Activated CD8-positive, alpha-beta memory T cell treated with anti-CD3 and anti-CD28 coated beads for 1 hour (primary cell): ENCODE measurements around the gene SPEM2.

Experiments
- DNase-seq, 2 donors: peaks; one replicate each; pipeline ENCODE4 v3.0.0-alpha.2; 2020; ENCODE audit warnings: low read depth in 1 of 2; ENCODE audit errors: extremely low read depth in 1 of 2

SPEM2 gene

GRCh38 chr17:7419819-7420610, 5.4 kb upstream of the SPEM2 start, which contains the start of gene SPEM1:
TSS of gene SPEM1 (plus strand) at chr17:7420324. CDS start at chr17:7420385, 61 bp downstream.
- DNase-seq, result no peak

- DNase-seq, result no peak
These were observed 4.2 kb upstream of the SPEM2 start for GRCh38 chr17:7421186-7421585.

DNA sequence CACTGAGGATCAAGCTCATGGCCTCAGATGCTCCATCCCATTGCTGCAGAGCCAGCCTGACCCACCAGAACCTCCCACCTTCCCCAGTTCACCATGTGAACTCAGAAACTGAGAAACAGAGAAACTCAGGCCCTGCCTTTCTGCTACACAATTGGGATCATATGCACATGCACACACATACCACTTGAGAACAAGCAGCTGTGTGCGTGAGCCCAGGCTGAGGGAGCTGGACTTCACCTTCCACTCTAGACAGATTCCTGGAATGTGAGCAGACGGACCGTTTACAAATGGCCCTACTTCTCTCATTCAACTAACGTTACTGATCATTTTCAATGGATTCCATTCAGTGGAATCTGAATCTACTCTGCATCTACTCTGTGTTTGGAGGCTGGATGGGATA, 1.7 kb upstream of the SPEM2 start:
- no peak for DNase-seq

- no peak for DNase-seq
These were observed 340 bp downstream of the SPEM2 start for GRCh38 chr17:7425756-7426155.

- DNase-seq, result no peak
These were observed 917 bp downstream of the SPEM2 start for GRCh38 chr17:7426203-7426863.

DNA sequence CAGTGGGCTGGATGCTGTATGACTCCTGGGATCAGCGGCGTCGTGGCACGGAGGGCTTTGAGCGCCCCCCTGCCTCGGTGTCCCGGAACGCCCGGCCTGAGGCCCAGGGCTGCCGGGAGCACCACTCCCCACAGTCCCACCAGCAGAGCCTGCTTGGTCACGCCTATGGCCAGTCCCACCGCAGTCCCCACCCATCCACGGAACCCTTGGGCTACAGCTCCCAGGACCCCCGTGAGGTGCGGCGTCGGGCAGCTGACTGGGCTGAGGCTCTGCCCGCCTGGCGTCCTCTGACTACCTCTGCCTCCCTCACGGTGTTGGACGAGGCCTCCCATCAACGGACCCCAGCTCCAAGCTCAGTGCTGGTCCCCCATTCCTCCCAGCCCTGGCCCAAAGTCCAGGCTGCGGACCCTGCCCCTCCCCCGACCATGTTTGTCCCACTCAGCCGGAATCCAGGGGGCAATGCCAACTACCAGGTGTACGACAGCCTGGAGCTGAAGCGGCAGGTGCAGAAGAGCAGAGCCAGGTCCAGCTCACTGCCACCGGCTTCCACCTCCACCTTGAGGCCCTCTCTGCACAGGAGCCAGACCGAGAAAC, 1.6 kb downstream of the SPEM2 start:
- no peak for DNase-seq

GRCh38 chr17:7427549-7427948, 2.1 kb downstream of the SPEM2 start:
- no peak for DNase-seq

GRCh38 chr17:7428557-7428956, 3.1 kb downstream of the SPEM2 start, which contains the start of gene SPEM3:
TSS of gene SPEM3 (plus strand) at chr17:7428857. CDS start at chr17:7428903, 46 bp downstream.
- no peak for DNase-seq

DNA sequence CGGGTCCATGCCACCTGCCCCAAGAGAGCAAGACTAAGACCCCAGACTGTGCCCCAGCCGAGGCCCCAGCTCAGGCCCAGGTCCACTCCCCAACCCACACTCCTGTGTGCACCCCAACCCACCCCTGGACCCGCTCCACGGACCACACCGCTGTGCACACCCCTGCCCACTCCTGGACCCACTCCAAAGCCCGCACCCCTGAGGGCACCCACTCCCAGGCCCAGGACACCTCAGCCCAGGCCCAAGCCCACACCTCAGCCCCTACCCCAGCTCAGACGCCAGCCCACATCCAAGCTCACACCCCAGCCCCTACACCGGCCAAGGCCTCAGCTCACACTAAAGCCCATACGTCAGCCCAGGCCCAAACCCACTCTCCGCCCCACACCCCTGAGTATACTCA, 4.3 kb downstream of the SPEM2 start:
- DNase-seq, result no peak

DNA sequence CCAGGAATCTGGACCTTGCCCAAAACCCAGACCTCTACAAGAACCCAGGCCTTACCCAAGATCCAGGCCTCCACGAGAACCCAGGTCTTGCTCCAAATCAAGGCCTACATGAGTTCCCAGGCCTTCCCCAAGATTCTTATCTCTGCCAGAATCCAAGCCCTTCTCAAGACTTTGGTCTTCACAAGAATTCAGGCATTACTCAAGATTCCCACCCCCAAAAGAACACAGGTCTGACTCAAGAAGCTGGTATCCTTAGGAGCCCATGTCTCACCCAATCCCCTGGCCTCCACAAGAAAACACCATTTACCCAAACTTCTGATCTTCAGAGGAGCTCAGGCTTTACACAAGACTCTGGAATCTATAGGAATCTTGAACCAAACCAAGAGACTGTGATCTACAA, 5.8 kb downstream of the SPEM2 start:
- no peak for DNase-seq

GRCh38 chr17:7432296-7432695, 6.9 kb downstream of the SPEM2 start:
- no peak for DNase-seq

DNA sequence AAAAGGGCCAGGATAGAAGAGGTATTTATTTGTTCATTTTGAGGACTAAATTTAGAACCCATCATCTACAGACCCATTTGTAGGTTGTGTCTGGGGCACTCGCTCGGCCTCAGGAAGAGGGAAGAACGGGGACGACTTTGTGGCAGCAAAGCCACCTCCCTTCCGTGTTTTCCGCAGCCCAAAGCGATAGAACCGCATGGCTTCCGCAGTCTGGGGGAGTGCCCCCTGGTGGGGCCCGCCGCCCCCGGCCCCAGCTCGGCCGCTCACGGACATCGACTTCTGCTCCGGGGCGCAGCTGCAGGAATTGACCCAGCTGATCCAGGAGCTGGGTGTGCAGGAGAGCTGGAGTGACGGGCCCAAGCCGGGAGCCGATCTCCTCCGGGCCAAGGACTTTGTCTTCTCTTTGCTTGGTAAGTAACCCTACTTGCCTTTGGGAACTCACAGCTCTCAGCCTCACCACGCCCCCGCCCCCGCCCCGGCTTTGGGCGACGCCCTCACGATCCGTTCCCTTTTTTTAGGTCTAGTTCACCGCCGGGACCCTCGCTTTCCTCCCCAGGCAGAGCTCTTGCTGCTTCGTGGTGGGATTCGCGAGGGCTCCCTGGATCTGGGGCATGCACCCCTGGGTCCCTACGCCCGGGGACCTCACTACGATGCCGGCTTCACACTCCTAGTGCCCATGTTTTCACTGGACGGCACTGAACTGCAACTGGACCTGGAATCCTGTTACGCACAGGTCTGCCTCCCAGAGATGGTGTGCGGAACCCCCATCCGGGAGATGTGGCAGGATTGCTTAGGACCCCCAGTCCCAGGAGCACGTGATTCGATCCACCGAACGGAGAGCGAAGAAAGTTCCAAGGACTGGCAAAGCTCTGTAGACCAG, 10.5 kb downstream of the SPEM2 start:
- DNase-seq, result peak in 1 of 2 donors; percentile 38

DNA sequence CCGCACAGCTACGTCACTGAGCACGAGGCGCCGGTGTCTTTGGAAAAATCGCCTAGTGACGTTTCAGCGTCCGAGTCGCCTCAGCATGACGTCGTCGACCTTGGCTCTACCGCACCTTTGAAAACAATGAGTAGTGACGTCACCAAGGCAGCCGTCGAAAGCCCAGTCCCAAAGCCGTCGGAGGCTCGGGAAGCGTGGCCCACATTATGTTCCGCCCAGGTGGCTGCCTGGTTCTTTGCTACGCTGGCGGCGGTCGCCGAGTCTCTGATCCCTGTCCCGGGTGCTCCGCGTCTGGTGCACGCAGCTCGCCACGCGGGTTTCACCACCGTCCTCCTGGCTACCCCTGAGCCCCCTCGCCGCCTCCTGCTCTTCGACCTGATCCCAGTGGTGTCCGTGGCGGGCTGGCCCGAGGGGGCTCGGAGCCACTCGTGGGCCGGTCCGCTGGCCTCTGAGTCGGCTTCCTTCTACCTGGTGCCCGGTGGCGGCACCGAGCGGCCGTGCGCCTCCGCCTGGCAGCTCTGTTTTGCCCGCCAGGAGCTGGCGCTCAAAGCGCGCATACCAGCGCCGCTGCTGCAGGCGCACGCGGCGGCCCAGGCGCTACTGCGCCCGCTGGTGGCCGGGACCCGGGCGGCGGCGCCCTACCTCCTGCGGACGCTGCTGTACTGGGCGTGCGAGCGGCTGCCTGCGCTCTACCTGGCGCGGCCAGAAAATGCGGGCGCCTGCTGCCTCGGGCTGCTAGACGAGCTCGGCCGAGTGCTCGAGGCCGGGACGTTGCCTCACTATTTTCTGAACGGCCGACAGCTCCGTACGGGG, 11.3 kb downstream of the SPEM2 start:
- peak; percentile 55 to 72 for DNase-seq

GRCh38 chr17:7437369-7437863, 12.0 kb downstream of the SPEM2 start:
- no peak for DNase-seq

DNA sequence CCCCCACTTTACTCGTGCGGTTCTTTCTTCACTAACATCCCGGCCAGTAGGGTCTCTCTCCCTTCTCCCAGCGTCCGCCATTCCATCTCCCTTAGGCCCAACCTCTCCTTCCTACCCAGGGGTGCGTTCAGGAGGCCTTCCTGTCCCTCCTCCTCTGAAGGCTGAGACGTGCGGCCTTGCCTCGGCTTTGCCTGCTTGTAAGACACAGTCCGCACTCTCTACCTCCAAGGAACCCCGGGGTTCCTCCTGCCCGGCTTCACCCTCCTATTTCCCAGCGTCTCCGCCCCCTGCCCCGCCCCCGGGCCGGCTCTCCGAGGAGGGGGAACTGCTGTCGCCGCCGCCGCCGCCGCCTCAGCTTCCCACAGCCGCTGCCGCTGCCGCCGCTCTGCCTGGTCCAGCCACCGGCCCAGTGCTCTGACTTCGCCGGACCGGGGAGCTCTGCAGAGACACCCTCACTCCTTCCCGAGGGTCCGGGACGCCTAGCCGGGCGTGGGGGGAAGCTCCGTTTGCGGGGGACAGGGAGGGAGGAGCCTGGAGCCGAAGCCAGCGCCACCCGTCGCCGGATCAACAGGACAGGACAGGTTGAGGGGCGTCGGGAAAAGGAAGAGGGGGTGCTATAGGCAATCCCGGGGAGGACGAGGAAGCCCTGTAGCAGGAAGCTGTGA, 12.7 kb downstream of the SPEM2 start:
- peak in 1 of 2 donors; percentile 43 for DNase-seq

DNA sequence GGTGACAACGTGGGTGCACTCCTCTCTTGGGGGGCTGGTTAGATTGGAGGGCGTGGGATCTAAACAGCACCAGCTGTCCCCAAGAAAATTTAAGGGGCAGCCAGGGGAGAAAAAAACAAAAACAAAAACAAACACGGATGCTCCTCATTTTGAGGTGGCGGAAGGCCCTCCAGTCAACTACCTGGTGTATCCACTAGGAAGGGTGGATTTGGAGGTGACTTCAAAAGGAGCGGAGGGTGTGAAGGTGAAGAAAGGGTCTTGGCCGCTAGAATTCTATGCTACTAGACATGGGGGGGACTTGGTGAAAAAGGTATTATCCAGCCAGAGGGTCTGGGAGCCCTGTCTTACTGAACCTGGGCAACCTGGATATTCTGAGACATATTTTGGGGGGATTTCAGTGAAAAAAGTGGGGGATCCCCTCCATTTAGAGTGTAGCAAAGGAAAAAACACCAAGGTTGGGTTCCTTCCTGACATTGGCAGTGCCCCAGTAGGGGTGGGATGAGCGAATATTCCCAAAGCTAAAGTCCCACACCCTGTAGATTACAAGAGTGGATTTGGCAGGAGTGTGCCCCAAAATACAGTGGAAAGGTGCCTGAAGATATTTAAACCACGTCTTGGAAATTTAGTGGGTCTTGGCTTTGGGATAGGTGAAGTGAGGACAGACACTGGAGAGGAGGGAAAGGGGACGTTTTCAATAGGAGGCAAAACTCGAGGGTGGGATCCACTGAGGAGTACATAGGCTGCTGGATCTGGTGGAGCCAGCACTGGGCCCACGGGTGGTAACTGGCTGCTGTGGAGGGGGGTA, 13.4 kb downstream of the SPEM2 start:
- DNase-seq, result no peak

DNA sequence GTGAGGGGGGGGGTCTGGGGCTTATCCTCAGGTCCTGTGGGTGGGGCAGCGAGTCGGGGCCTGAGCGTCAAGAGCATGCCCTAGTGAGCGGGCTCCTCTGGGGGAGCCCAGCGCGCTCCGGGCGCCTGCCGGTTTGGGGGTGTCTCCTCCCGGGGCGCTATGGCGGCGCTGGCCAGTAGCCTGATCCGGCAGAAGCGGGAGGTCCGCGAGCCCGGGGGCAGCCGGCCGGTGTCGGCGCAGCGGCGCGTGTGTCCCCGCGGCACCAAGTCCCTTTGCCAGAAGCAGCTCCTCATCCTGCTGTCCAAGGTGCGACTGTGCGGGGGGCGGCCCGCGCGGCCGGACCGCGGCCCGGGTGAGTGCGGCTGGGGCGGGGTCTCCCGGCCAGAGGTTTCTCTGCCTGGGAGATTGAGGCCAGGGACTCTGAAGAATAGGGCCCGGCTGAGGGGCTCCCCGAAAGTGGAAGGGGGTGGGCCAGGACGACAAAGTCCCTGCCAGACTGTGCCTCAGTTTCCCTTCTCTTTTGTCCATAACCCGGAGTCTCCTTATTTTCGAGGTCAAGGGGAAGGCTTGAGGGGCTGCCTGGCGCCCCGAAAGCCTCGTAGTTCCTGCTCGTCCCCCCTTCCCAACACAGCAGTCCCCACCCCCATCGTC, 14.2 kb downstream of the SPEM2 start, which contains the start of gene FGF11:
FGF11 (plus strand) TSS at position 51 of the 651 bp plus-strand sequence; CDS start at position 160, 109 bp downstream.
- DNase-seq, result no peak
